ENCODE data around the gene PCDHA9.
"Not testable (repeated sequence)": the region's sequence is repeated elsewhere in the genome, so short reads cannot be mapped to it uniquely, and the experiment has no call there.

Gene PCDHA9

GRCh38 chr5:140834439-140835008 lies 13.7 kb upstream of the PCDHA9 start:
- DNase-seq (ENCODE audit: low read depth, low spot score) = not testable (repeated sequence)

GRCh38 chr5:140835622-140836510 lies 12.3 kb upstream of the PCDHA9 start:
- no peak for DNase-seq (ENCODE audit: low read depth, low spot score)

- no peak for DNase-seq (ENCODE audit: low read depth, low spot score)
Measured at GRCh38 chr5:140840978-140841962, 6.9 kb upstream of the PCDHA9 start, which contains the start of gene PCDHA8. PCDHA8 (plus strand) TSS chr5:140841187; CDS start chr5:140841322, 135 bp downstream.

GRCh38 chr5:140842798-140843733 lies 5.1 kb upstream of the PCDHA9 start:
- DNase-seq (ENCODE audit: low read depth, low spot score) = no peak

- DNase-seq (ENCODE audit: low read depth, low spot score) = not testable (repeated sequence)
Measured at GRCh38 chr5:140849831-140850634, 1.9 kb downstream of the PCDHA9 start.

GRCh38 chr5:140855772-140856674 lies 7.8 kb downstream of the PCDHA9 start, which contains the start of gene PCDHA10:
PCDHA10 (plus strand) TSS chr5:140855897; CDS start chr5:140856049, 152 bp downstream.
- no peak for DNase-seq (ENCODE audit: low read depth, low spot score)

GRCh38 chr5:140857177-140857986 lies 9.2 kb downstream of the PCDHA9 start:
- DNase-seq (ENCODE audit: low read depth, low spot score) = no peak

GRCh38 chr5:140857987-140858240 lies 9.7 kb downstream of the PCDHA9 start:
- no peak for DNase-seq (ENCODE audit: low read depth, low spot score)

- no peak for DNase-seq (ENCODE audit: low read depth, low spot score)
Measured at GRCh38 chr5:140862441-140863295, 14.5 kb downstream of the PCDHA9 start.

- no peak for DNase-seq (ENCODE audit: low read depth, low spot score)
Measured at GRCh38 chr5:140868721-140869554, 20.8 kb downstream of the PCDHA9 start, which contains the start of gene PCDHA11. PCDHA11 (plus strand) TSS chr5:140868957; CDS start chr5:140869104, 147 bp downstream.

- DNase-seq (ENCODE audit: low read depth, low spot score) = no peak
Measured at GRCh38 chr5:140869555-140869886, 21.3 kb downstream of the PCDHA9 start.

GRCh38 chr5:140870221-140871201 lies 22.3 kb downstream of the PCDHA9 start:
- DNase-seq (ENCODE audit: low read depth, low spot score) = no peak

GRCh38 chr5:140875085-140876065 lies 27.2 kb downstream of the PCDHA9 start, which contains the start of gene PCDHA12:
PCDHA12 (plus strand) TSS chr5:140875308; CDS start chr5:140875473, 165 bp downstream.
- DNase-seq (ENCODE audit: low read depth, low spot score) = no peak

Data from activated CD4-positive, CD25-positive, alpha-beta regulatory T cell treated with anti-CD3 and anti-CD28 coated beads, Interleukin-2, amount 50 U/mL, for 16 hours (primary cell).